ENCODE measurements around the gene CACNA2D4.

Gene CACNA2D4

GRCh38 chr12:1934831-1935230 is 16.4 kb upstream of the CACNA2D4 start:
- no peak for DNase-seq (ENCODE audit: low spot score)

GRCh38 chr12:1934068-1934467 is 15.6 kb upstream of the CACNA2D4 start:
- DNase-seq (ENCODE audit: low spot score): no peak

- DNase-seq (ENCODE audit: low spot score): no peak
These were observed 15.0 kb upstream of the CACNA2D4 start for GRCh38 chr12:1933342-1934051.

- peak; percentile 73 for DNase-seq (ENCODE audit: low spot score)
These were observed 13.9 kb upstream of the CACNA2D4 start for GRCh38 chr12:1932264-1932777.

GRCh38 chr12:1931642-1932041 is 13.2 kb upstream of the CACNA2D4 start:
- DNase-seq (ENCODE audit: low spot score): no peak

GRCh38 chr12:1930803-1931597 is 12.5 kb upstream of the CACNA2D4 start:
- no peak for DNase-seq (ENCODE audit: low spot score)

GRCh38 chr12:1929985-1930802 is 11.7 kb upstream of the CACNA2D4 start:
- no peak for DNase-seq (ENCODE audit: low spot score)

- DNase-seq (ENCODE audit: low spot score): no peak
These were observed 11.0 kb upstream of the CACNA2D4 start for GRCh38 chr12:1929241-1929984.

- no peak for DNase-seq (ENCODE audit: low spot score)
These were observed 10.1 kb upstream of the CACNA2D4 start for GRCh38 chr12:1928439-1929121.

- DNase-seq (ENCODE audit: low spot score): no peak
These were observed 9.4 kb upstream of the CACNA2D4 start for GRCh38 chr12:1927751-1928351.

- no peak for DNase-seq (ENCODE audit: low spot score)
These were observed 8.7 kb upstream of the CACNA2D4 start for GRCh38 chr12:1927051-1927680.

GRCh38 chr12:1926251-1926657 is 7.8 kb upstream of the CACNA2D4 start:
- no peak for DNase-seq (ENCODE audit: low spot score)

- no peak for DNase-seq (ENCODE audit: low spot score)
These were observed 7.2 kb upstream of the CACNA2D4 start for GRCh38 chr12:1925684-1926006.

GRCh38 chr12:1924996-1925683 is 6.7 kb upstream of the CACNA2D4 start:
- DNase-seq (ENCODE audit: low spot score): no peak

GRCh38 chr12:1922985-1923384 is 4.5 kb upstream of the CACNA2D4 start:
- no peak for DNase-seq (ENCODE audit: low spot score)

- DNase-seq (ENCODE audit: low spot score): no peak
These were observed 3.7 kb upstream of the CACNA2D4 start for GRCh38 chr12:1922075-1922709.

- no peak for DNase-seq (ENCODE audit: low spot score)
These were observed 2.5 kb upstream of the CACNA2D4 start for GRCh38 chr12:1920971-1921370.

GRCh38 chr12:1920436-1920835 is 2.0 kb upstream of the CACNA2D4 start:
- no peak for DNase-seq (ENCODE audit: low spot score)

GRCh38 chr12:1919763-1920162 is 1.3 kb upstream of the CACNA2D4 start:
- no peak for DNase-seq (ENCODE audit: low spot score)

Data from pons (tissue), 1 donor.